GM12891 (cell line): ENCODE measurements around the gene MYO5B.

Experiments
- POLR2A ChIP-seq: IDR thresholded peaks from 2 replicates; pipeline ENCODE4 v1.6.1; 2011; ENCODE audit warnings: low read depth, low read length, control low read depth
- POLR2AphosphoS5 ChIP-seq: IDR thresholded peaks from 2 replicates; pipeline ENCODE4 v1.6.1; 2011; ENCODE audit warnings: low read depth, low read length, control low read depth

DNA sequence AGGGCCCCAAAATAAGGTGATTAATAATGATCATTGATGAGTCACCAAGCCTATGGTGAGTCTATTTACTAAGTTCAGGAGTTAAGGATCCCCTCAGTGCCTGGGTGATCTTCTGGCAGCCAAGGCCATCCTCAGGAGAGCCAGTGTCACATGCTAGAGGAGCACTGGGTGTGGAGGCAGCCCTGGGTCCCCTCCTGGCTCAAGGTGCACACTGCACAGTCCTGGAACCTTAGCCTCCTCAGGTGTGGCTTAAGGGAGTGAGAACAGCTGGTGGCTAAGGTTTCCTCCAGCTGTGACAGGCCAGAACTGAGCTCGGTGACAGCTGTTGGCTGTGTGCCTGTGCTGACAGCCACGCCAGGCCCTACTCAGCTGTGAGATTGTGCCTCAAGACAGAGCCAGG is 329.5 kb downstream of the MYO5B start:
- no peak for TF ChIP-seq POLR2AphosphoS5
- no peak for TF ChIP-seq POLR2A
